ENCODE results near the gene CDK5RAP2.

GRCh38 chr9:120368799-120369198 is 211.2 kb downstream of the CDK5RAP2 start:
- no peak for TF ChIP-seq CTCF (conservative IDR thresholded peaks at IDR 0.05 in 1 of 2, IDR thresholded peaks at IDR 0.05 in 1 of 2; ENCODE audit: extremely low read depth in 1 of 2, insufficient read depth in 1 of 2, low read depth in 1 of 2, low read length in 2 of 2)
- TF ChIP-seq EZH2 (IDR thresholded peaks at IDR 0.05; ENCODE audit: borderline replicate concordance, low read length), result no peak
